ACHN (cell line): ENCODE measurements around the gene DRAM2.
"Not testable (repeated sequence)": the region's sequence is repeated elsewhere in the genome, so short reads cannot be mapped to it uniquely, and the experiment has no call there.

Experiments
- DNase-seq: peaks from one replicate; pipeline ENCODE4 v3.0.0-alpha.2; 2015
- in situ Hi-C: cut with HindIII; loops from 2 replicates; pipeline ENCODE4 v1.10.0; 2017; ENCODE audit warnings: low sequenced_read_pairs, low pct_ligation_motif_present, low pct_unique_long_range_greater_than_20kb

Gene DRAM2

GRCh38 chr1:111097356-111098099, 42.4 kb downstream of the DRAM2 start:
- in situ Hi-C loops, result no loop called here
- DNase-seq, result no peak

- in situ Hi-C loops, DNase-seq: not testable (repeated sequence)
Observed at GRCh38 chr1:111095421-111095820, 44.5 kb downstream of the DRAM2 start.

GRCh38 chr1:111089638-111090037, 50.3 kb downstream of the DRAM2 start:
- in situ Hi-C loops, result no loop called here
- no peak for DNase-seq

- DNase-seq, result no peak
- in situ Hi-C loops, result no loop called here
Observed at GRCh38 chr1:111085676-111086075, 54.2 kb downstream of the DRAM2 start.

DNA sequence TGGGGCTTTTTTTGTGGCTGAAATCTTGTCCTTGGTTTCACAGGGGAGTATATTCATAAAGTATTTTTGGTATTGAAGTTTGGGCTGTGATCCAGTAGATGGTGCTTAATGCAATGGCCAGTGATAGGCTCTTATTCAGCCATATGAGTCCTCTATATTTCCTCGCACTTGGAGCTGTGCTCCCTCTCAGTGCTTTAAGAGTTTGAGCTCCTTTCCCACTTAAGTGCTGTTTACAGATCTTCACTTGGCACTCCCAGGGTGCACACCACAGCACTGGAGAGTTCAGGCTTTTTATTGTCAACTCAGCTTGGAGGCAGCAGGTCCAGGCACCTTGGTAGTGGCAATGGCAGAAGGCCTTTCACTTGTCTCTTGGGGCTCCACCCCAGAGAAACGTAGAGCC, 54.9 kb downstream of the DRAM2 start:
- in situ Hi-C loops, result no loop called here
- DNase-seq, result no peak

DNA sequence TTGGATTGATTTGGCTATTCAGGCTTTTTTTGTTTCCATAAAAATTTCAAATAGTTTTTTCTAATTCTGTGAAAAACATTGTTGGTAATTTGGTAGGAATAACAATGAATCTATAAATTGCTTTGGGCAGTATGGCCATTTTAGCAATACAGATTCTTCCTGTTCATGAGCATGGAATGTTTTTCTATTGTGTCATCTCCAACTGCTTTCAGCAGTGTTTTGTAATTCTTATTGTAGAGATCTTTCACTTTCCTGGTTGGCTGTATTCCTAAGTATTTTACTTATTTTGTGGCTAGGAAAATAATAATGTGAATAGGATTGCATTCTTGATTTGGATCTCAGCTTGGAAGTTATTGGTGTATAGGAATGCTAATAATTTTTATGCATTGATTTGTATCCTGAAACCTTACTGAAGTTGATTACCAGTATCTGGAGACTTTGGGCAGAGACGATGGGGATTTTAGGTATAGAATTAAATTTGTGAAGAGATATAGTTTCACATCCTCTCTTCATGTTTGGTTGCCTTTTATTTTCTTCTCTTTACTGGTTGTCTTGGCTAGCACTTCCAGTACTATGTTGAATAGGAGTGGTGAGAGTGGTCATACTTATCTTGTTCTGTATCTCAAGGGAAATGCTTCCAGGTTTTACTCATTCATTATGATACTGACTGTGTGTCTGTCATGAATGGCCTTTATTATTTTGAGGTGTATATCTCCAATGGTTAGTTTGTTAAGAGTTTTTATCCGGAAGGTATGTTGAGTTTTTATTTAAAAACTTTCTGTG, 57.3 kb downstream of the DRAM2 start:
- DNase-seq, result no peak

DNA sequence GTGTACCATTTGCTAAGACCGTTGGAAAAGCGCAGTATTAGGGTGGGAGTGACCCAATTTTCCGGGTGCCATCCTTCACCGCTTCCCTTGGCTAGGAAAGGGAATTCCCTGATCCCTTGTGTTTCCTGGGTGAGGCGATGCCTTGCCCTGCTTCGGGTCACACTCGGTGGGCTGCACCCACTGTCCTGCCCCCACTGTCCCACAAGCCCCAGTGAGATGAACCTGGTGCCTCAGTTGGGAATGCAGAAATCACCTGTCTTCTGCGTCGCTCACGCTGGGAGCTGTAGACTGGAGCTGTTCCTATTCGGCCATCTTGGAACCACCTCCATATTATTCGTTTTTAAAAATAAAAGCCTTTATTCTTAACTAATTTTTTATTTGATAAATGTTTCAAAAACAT, 60.6 kb downstream of the DRAM2 start:
- in situ Hi-C loops, result not testable (repeated sequence)

More for the DNA sequence above, 57.3 kb downstream of the DRAM2 start:
- in situ Hi-C loops, result no loop called here

GRCh38 chr1:111077312-111077711, 62.6 kb downstream of the DRAM2 start:
- DNase-seq, in situ Hi-C loops: not testable (repeated sequence)

More for the DNA sequence above, 60.6 kb downstream of the DRAM2 start:
- DNase-seq, result not testable (repeated sequence)
